GF-D8 (cell line): ENCODE data around the gene HOXD3.

Source experiments
- DNase-seq: peaks from one replicate; lab custom pipeline; 2025; lab: John Stamatoyannopoulos, UW

The HOXD3 gene

DNA sequence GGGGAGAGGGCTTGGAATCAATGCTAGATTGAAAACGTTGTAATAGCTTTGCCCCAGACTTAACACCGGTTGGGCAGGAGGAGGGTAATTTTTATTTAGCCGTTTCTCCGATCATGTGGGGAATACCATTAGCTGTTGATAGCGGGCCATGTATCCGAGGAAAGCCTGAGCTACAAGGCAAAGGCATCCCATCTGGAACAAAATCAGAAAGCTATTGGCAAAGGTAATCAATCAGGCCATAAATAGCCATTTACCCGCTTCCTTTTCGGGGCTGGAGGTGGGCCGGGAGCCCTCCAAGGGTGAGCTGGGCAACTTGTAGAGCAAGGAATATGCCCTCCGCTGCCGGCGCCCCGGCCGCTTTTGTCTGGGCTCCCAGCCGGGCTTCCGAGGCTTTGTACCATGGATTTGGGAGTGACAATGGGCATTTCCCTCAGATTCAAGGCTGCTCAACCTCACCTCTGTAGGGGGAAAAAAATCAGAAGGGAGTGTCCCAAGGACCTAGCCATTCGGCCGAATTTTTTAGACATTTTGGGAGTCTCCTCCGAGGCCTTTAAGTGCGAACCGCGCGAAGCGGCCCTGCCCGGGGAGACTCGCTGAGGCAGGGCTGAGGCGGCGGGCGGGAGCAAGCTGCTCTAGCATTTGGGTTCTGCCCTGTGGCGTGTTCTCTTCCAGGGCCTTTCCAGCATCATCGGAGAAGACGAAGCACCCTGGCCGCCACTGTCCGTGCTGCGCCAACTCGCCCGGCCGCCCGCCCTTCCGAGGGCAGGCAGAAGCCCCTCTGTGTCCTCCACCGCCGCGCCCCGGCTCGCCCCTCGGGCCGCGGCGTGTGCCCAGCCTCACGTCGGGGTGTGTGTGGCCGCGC, 35.7 kb upstream of the HOXD3 start:
- no peak for DNase-seq

DNA sequence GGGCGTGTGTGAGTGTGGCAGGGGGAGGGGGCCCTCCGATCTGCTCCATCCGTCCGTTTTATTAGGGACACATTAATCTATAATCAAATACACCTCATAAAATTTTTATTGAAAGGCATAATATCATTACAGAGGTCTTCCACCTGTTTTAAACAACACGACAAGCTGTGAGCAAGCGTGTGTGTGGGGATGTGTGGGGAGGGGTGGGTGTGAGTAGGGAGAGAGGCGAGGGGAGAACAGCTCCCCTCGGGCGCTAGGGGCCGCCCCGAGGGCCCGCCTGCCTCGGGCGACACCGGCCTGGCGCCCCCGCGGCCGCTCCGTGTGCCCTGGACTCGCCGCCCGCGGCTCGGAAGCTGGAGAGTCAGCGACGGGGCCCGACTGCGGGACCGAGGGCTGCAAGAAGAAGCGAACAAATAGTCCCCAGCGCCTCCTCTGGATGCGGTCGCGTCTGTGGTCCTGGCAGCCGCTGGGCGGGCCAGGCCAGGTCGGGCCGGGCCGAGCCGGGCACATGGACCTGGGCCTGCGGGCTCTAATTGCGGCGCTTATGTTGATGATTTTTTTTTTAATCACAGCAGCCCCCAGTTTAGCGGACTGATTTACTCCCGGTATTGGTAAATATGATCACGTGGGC, 34.9 kb upstream of the HOXD3 start:
- DNase-seq: no peak

DNA sequence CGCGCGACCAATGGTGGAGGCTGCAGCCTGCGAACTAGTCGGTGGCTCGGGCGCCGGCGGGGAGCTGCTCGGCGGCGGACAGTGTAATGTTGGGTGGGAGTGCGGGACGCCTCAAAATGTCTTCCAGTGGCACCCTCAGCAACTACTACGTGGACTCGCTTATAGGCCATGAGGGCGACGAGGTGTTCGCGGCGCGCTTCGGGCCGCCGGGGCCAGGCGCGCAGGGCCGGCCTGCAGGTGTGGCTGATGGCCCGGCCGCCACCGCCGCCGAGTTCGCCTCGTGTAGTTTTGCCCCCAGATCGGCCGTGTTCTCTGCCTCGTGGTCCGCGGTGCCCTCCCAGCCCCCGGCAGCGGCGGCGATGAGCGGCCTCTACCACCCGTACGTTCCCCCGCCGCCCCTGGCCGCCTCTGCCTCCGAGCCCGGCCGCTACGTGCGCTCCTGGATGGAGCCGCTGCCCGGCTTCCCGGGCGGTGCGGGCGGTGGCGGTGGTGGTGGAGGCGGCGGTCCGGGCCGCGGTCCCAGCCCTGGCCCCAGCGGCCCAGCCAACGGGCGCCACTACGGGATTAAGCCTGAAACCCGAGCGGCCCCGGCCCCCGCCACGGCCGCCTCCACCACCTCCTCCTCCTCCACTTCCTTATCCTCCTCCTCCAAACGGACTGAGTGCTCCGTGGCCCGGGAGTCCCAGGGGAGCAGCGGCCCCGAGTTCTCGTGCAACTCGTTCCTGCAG, 34.3 kb upstream of the HOXD3 start, which contains the start of gene HOXD9:
TSS of gene HOXD9 (plus strand) at position 37 of the 728 bp plus-strand sequence. CDS start at position 87, 50 bp downstream.
- no peak for DNase-seq

DNA sequence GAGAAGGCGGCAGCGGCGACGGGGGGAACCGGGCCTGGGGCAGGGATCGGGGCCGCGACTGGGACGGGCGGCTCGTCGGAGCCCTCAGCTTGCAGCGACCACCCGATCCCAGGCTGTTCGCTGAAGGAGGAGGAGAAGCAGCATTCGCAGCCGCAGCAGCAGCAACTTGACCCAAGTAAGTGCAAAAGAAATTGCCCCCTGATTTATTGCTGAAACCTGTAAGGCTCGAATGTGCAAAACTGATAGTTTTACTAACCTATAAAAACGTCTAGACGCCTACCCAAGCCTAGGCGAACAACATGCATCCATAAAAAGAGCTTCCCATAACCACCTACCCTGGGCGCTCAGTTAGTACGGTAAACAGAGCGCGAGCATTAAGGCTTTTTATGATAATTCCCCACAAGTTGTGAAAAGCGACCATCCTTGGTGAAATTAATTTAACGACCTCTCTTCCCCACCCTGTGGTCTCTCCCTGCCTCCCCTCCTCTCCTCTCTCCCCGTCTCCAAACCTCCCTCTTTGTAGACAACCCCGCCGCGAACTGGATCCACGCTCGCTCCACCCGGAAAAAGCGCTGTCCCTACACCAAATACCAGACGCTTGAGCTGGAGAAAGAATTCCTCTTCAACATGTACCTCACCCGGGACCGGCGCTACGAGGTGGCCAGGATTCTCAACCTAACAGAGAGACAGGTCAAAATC, 33.5 kb upstream of the HOXD3 start:
- DNase-seq: no peak

DNA sequence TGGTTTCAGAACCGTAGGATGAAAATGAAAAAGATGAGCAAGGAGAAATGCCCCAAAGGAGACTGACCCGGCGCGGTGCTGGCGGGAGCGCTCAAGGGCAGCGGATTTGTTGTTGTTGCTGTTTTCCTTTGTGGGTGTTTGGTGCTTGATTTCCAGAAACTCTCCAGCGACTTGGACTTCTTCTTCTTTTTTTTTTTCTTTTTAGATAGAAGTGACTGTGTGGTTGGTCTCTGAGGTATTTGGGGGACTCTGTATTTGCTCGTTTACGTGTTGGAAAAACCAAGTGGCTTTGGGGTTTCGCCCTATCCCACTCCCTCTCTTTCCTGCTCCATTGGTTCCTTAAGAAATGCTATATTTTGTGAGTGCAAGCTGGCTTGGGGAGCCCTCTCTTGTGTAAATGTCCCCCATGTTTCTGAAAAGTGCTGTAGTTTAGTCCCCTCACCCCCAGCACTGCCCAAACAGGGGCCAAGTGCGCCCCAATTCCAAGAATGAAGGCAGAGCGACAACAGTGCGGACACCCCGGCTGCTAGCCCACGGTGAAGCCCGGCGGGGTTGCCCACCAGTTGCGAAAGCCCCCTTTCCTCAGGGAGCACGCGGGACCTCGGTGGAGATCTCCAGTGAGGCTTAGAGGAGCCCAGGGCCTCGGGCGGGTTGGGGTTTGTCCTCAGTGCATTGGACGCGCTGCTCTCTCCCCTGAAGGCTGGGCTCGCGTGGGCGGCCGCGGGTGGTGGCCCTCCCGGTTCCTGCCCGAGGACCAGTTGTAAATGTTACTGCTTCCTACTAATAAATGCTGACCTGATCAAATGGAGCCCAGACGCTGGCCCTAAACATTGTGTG, 32.8 kb upstream of the HOXD3 start:
- DNase-seq: no peak

DNA sequence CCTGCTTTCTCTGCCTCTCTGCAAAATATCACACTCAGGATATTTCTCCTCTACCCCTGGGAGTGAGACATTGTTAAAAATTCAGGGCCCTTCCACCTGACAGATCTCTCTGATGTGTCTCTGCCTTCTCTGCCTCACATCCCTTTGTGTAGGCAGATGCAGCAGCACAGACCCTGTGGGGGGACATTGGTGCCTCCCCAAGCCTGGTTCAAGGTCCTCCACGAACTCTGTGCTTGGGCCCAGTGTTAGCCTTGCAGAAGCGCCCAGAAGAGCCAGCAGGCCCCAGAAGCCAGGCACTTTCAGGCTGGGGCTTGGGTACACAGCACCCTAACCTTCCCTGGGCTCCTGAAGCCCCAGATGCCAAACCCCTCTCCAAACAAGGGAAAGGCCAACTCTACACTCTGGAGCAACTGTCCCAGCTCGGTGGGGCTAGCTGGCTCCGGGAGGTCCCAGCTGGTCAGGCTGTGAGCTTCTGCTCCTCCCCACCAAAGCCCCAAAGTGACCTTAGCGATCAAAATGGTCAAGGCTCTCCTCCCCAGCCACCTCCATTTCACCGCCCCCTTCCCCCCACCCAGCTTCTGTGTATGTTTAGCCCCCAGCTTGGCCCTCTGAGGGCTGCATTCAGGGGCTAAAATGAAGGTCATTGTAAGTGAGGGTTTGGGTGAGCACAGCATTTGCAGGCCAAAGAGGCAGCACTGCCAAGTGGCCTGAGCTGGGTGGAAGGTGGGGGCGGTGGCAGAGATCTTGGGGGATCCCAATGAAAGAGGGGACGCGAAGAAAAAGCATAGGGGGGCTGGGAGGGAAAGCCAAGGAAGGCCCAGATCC, 31.9 kb upstream of the HOXD3 start:
- DNase-seq: no peak

DNA sequence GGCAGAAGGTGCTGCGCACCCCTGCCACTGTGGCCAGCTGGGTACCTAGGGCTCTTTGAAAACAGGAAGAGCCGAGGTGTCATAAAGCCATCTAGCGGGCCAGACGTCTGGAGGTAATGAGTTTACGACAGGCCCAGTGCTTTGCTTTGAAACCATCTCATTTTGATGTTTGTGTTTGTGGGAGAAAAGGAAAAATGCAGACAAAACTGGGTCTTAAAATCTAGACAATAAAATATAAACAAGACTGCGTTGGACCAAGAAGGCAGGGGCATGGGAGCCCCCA, 31.4 kb upstream of the HOXD3 start:
- no peak for DNase-seq

DNA sequence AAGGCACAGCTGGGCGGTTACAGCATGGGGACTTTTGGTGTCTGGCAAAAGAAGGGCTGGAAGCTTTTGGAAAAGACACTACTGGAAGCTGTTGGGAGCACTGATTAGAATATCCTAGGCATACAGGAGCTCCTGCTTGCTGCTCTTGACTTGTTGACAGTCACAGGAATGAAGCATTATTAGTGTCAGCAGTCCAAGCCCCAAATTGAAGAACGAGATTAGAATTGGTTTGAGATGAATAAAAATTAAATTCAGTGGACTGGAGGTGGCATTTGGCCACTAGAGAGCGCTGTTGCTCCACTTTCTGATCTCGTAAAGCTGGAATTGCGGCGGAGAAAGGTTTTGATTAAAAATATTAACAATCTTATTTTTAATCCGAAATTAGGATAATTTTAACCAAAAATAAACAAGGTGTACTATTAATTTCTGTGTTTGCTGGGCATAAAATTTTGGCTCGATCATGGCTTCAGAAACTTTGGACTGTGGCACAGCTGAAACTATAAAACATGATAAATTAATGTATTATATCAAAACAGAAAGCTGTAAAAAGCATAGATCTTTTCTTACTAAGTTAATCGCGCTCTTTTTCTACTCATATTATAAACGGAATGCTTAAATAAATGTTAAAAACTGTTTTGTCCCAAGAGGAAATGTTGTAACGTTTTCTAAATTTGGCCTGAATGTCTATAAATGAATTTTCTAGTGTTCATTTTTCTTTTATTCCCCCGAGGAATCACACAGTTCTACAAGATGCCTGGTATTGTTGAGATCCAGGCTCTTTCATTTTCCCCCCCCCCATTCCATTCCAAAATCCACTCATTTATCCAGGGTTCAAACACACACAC, 30.0 kb upstream of the HOXD3 start:
- no peak for DNase-seq

DNA sequence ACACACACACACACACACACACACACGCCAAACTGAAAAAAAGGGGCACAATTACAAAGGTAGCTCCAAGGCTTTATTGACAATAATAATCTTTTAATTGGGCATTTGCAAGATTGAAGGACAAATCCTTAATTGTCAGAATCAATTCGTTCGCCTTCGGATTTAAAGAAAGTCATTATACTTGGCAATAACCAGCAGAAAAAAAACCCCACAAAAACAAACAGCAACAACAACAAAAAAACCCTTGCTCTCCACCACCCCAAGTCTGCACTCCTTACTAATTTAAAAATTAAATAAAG, 29.4 kb upstream of the HOXD3 start:
- DNase-seq: no peak

DNA sequence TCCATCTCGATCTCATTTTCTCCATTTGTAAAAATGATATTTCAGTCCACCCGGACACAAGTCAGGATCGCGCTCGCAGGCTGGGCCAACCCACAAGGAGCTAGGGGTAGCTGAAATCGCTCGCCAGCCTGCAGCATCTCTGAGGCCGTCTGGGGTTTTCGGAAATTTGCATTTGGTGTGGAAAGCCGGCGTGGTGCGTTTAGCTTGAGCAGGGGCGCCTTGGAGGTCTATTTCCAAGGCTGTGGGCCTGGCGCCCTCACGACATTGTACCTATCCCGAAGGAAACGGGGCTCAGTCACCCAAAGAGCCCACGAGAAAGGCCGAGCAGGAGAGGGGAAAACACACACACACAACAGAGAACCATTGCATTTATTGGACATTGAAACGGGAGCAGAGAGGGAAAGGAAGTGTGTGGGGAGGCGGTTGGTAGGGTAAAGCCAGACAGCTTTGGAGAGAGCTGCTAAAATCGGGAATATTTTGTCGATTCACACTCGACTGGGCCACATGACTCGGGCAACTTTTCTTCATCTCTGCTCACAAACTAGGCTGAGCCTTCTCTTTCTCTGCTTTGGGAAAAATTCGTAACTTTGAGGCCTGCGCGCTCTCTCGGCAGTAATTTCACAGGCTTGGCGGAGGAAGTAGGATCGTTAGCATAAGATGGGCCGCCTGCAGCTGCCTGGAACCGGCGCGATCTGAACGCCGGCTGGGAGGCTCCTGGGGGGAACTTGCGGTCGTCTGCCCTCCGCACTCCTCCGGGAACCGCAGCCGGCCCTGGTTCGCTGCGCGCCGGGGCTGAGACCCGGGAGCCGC, 28.7 kb upstream of the HOXD3 start:
- no peak for DNase-seq

DNA sequence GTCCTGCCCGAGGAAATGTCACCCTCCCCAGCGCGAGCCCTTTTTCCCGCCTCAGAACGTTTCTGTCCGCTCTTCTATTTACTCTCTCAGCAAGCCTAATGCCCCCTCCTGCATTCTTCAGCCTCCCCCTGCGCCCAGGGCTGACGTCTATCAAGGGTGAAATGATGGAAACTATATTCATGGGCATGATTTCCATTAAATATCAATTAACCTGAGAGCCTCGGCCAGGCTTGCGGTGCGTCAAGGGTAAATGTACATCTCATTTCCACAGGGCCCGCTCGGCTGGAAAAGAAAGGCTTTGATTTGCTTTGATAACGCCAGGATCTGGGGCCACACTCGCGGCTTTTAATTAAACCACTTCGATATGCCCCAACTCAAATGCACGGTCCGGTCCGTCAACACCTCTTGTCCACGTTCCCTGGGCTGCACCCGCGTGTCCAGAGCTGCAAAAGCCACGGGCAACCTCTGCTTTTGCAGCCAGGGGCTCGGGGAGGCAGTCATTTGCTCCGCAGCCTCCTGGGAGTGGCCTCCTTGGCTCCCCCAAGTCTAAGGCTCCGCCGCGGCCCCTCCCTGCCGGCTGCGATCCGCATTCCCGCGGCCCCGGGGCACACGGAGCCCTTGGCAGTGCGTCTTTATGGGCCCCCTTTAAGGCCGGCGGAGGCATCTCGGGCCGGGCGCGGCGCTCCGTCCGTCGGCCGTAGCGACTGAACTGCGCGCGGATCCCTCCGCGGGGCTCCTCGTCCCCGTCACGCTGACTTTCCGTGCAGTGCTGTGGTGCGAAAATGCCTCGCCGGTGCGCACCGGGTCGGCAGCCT, 27.9 kb upstream of the HOXD3 start, which contains the start of gene HOXD8:
TSS of gene HOXD8 (plus strand) at position 724 of the 815 bp plus-strand sequence. CDS start 662 bp downstream, outside the sequence.
- no peak for DNase-seq

DNA sequence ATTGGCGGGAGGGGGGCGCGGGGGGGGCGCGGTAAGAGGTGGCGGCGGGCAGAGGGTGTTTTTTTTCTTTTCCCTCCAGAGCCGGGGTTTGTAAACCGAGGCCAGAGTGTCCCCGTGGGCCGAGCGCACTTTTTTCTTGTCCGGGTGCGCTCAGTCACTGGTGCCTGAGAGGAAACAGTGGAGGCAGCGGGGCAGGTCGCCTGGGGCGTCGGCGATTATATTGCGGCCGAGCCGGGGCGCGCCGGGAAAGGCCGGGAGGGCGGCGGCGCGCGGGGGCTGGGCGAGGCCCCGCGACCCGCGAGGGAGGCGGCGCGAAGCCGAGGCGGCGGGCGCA, 27.3 kb upstream of the HOXD3 start:
- no peak for DNase-seq

DNA sequence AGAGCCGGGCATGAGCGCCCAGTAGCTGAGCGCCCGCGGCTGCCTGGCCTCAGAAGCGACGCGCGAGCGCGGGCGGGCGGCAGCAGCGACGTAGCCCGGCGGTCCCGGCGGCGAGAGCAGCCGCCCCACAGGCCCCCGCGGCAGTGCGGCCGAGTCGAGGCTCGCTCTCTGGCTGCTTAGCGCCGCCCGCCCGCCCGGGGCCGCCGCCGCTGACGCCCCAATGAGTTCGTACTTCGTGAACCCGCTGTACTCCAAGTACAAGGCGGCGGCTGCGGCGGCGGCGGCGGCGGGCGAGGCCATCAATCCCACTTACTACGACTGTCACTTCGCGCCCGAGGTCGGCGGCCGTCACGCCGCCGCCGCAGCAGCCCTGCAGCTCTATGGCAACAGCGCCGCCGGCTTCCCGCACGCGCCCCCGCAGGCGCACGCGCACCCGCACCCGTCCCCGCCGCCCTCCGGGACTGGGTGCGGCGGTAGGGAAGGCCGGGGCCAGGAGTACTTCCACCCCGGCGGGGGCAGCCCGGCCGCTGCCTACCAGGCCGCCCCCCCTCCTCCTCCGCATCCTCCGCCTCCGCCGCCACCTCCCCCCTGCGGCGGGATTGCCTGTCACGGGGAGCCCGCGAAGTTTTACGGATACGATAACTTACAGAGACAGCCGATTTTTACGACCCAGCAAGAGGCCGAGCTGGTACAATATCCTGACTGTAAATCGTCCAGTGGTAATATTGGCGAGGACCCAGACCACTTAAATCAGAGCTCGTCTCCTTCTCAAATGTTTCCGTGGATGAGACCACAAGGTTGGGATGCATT, 26.8 kb upstream of the HOXD3 start:
- no peak for DNase-seq

DNA sequence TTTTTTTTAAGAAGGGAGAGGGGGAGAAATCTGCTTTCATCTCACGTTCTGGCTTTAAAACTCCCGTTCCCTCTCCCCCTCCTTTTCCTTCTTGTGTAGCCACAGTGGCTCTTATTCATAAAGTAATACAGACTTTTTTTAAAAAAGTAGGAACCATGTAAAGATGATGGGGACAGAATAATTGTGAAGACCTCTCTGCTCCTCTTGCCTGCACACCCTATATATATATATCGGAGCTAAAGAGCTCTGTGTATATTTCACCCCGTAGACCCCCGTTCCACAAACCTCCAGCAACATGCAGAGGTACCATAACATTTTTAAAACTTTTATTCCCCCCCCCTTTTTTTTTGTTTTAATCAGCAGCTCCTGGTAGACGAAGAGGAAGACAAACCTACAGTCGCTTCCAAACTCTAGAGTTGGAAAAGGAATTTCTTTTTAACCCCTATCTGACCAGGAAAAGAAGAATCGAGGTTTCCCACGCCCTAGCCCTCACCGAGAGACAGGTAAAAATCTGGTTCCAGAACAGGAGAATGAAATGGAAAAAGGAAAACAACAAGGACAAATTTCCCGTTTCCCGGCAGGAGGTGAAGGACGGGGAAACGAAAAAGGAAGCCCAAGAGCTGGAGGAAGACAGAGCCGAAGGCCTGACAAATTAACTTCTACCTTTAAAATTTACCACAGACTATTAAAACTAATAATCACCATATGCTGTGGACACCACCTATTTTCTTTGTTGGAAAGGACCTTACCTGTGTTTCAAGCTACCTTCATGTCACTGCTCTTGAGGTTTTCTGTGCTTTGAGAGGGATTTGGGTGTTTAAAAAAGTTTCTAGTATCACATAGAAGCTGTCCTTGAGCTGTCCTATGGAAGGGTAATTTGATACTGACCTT, 25.9 kb upstream of the HOXD3 start:
- DNase-seq: no peak

DNA sequence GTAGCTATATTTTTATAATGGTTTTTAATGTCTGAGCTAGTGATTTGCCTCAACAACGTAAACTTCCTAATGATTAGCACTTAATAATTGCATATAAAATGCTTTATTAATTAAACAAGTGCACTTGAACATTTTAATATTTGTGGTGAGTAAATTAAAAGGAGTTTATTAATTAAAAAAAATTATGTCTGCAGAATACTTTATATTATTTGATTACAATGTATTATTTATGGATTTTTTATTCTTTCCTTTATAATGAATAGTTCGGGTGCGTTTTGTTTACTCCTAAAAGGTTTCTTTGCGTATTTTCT, 25.3 kb upstream of the HOXD3 start:
- no peak for DNase-seq
